Natural killer cell (primary cell): Measurements from ENCODE around the gene FBXO42. TPM values are rescaled to one million over a fixed set of nuclear protein-coding genes. Genes with fewer than 3 reads are reported as not detected.

ENCODE experiments used
- ATAC-seq, 3 donors: fragments of 150-1000 bp in 2 of 3; fragments of 200-7000 bp in 1 of 3; cut with Tn5 transposase; 1 replicate in 1 of 3; 2 replicates in 2 of 3; pipeline ENCODE4 v1.10.0; 2021; ENCODE audit warnings: mild to moderate bottlenecking in 2 of 3, moderate library complexity in 2 of 3
- DNase-seq, 2 donors: peaks; one replicate each; pipeline versions ENCODE4 v3.0.0 to v3.0.0-alpha.2; 2013 to 2021; ENCODE audit warnings: mixed read lengths in 1 of 2
- H3K27ac ChIP-seq: one replicate; pipeline ENCODE4 v1.5.1; 2013; ENCODE audit warnings: mild to moderate bottlenecking, low read length
- H3K27me3 ChIP-seq: one replicate; pipeline ENCODE4 v1.6.1; 2013; ENCODE audit warnings: low read length; ENCODE audit not compliant: control insufficient read depth, insufficient read depth
- H3K36me3 ChIP-seq: one replicate; pipeline ENCODE4 v1.6.1; 2013; ENCODE audit warnings: low read length; ENCODE audit not compliant: control insufficient read depth, insufficient read depth
- H3K4me1 ChIP-seq: one replicate; pipeline ENCODE4 v1.6.1; 2013; ENCODE audit warnings: low read length; ENCODE audit not compliant: control insufficient read depth, insufficient read depth
- H3K4me3 ChIP-seq: one replicate; pipeline ENCODE4 v1.5.1; 2013; ENCODE audit warnings: low read length
- H3K9me3 ChIP-seq: one replicate; pipeline ENCODE4 v1.6.1; 2013; ENCODE audit warnings: low read length; ENCODE audit not compliant: control insufficient read depth, insufficient read depth
- H3K27ac Mint-ChIP-seq, 2 donors: one replicate each; pipeline ENCODE4 v1.8.0; 2022; ENCODE audit warnings: mild to moderate bottlenecking in 2 of 2, mixed read lengths in 2 of 2, moderate library complexity in 1 of 2
- H3K27me3 Mint-ChIP-seq, 2 donors: one replicate each; pipeline ENCODE4 v1.8.0; 2022; ENCODE audit warnings: low read depth in 2 of 2, mixed read lengths in 2 of 2
- H3K36me3 Mint-ChIP-seq: one replicate; pipeline ENCODE4 v1.8.0; 2022; ENCODE audit warnings: mixed read lengths
- H3K4me1 Mint-ChIP-seq, 2 donors: one replicate each; pipeline ENCODE4 v1.8.0; 2022; ENCODE audit warnings: mixed read lengths in 2 of 2
- H3K4me3 Mint-ChIP-seq: one replicate; pipeline ENCODE4 v1.8.0; 2022; ENCODE audit warnings: mild to moderate bottlenecking, moderate library complexity, mixed read lengths
- H3K9me3 Mint-ChIP-seq, 2 donors: one replicate each; pipeline ENCODE4 v1.8.0; 2022; ENCODE audit warnings: mixed read lengths in 2 of 2
- CTCF ChIP-seq: fragments of 200-600 bp; IDR thresholded peaks from one replicate; pipeline ENCODE4 v1.8.0; 2022; ENCODE audit warnings: antibody characterized with exemption
- WGBS: methylation state at CpG from one replicate; pipeline ENCODE4 v1.1.7; 2013; ENCODE audit warnings: missing lambda C conversion rate; ENCODE audit not compliant: insufficient coverage; 5-methylcytosine and 5-hydroxymethylcytosine counted together
- intact Hi-C: fragments of 100-400 bp; cut with micrococcal nuclease; formaldehyde crosslinking; loops from one replicate; pipeline ENCODE4 v1.14.2; 2022
- total RNA-seq, 4 donors: library from RNA; stranded (reverse); fragments of 120-200 nt in 1 of 4; gene quantifications; one replicate each; pipeline versions ENCODE4 v1.2.3 to v1.2.4, GENCODE V29; 2013 to 2022

FBXO42 gene
- total RNA-seq, 3 donors from 2014 or later (not counting 1 experiment from before 2014, with no cell fraction given), result 19.5 to 24.5 (median 24.1) TPM

GRCh38 chr1:16380868-16381267, 28.6 kb upstream of the FBXO42 start:
- Mint-ChIP-seq H3K4me1 (peaks cover 67 to 73% of the 10 kb centered on the region in 2 donors), H3K27ac (no peak overlapping the region)
- H3K4me1 ChIP-seq, result peaks cover 37% of the 10 kb centered on the region

DNA sequence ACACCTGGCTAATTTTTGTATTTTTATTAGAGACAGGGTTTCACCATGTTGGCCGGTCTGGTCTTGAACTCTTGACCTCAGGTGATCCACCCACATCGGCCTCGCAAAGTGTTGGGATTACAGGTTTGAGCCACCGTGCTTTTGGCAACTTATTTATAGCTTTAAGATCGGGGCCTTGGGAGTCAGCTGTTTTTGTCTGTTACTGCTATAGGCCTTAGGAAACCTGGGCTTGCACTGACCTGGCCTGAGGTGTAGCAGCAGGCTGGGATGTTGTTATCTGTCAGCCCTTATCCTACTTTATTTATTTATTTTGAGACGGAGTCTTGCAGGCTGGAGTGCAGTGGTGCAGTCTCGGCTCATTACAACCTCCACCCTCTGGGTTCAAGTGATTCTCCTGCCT, 26.2 kb upstream of the FBXO42 start:
- ATAC-seq, result no peak
- H3K9me3 Mint-ChIP-seq, result no peaks in the 10 kb centered on the region
- no peak overlapping the region for H3K4me3 ChIP-seq
- WGBS, result 88% methylated on average over 7 of the region's 7 CpGs
- peaks cover 62 to 65% of the 10 kb centered on the region in 2 donors for H3K4me1 Mint-ChIP-seq
- no peak for DNase-seq
- no peaks in the 10 kb centered on the region for H3K27me3 Mint-ChIP-seq
- H3K9me3 ChIP-seq, result no peaks in the 10 kb centered on the region
- H3K27ac Mint-ChIP-seq, result peak overlapping the region in 1 of 2 donors; percentile 67
- H3K27ac ChIP-seq, result no peak overlapping the region
- H3K4me3 Mint-ChIP-seq, result no peak overlapping the region
- H3K36me3 Mint-ChIP-seq, result no peaks in the 10 kb centered on the region
- H3K27me3 ChIP-seq, result no peaks in the 10 kb centered on the region
- H3K36me3 ChIP-seq, result no peaks in the 10 kb centered on the region
- intact Hi-C loops, result no loop called here
- peaks cover 41% of the 10 kb centered on the region for H3K4me1 ChIP-seq
- no peak for TF ChIP-seq CTCF

More at GRCh38 chr1:16380868-16381267, 28.6 kb upstream of the FBXO42 start:
- 88% methylated on average over 4 of the region's 4 CpGs for WGBS
- no peak overlapping the region for H3K4me3 ChIP-seq
- no peaks in the 10 kb centered on the region for H3K9me3 ChIP-seq
- H3K27me3 Mint-ChIP-seq, result no peaks in the 10 kb centered on the region
- H3K27me3 ChIP-seq, result no peaks in the 10 kb centered on the region
- no peaks in the 10 kb centered on the region for H3K36me3 Mint-ChIP-seq
- H3K9me3 Mint-ChIP-seq, result no peaks in the 10 kb centered on the region
- intact Hi-C loops, result no loop called here
- DNase-seq, result no peak
- no peaks in the 10 kb centered on the region for H3K36me3 ChIP-seq
- no peak overlapping the region for H3K27ac ChIP-seq
- no peak overlapping the region for H3K4me3 Mint-ChIP-seq
- no peak for ATAC-seq
- no peak for TF ChIP-seq CTCF

DNA sequence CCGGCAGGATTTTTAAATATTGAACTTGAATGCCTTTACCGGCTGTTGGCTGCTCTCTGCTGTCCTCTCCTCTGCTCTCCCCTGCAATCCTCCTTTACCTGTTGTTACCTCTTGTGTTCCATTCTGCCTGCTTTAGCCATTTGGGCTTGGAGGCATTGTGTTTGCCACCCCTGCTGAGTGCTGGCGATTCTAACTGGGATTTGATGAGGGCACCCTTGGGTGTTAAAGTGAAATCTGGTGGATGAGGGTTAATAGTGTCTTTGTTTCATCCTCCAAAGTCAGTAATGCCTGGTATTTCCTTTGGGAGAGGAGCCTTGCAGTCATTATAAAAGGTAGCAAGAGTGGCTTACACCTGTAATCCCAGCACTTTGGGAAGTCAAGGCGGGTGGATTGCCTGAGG, 24.7 kb upstream of the FBXO42 start:
- H3K9me3 Mint-ChIP-seq, result no peaks in the 10 kb centered on the region
- Histone ChIP-seq H3K9me3 (no peaks in the 10 kb centered on the region), H3K36me3 (no peaks in the 10 kb centered on the region), H3K4me3 (no peak overlapping the region), H3K4me1 (peaks cover 52% of the 10 kb centered on the region), H3K27ac (no peak overlapping the region), H3K27me3 (no peaks in the 10 kb centered on the region)
- intact Hi-C loops, result no loop called here
- H3K36me3 Mint-ChIP-seq, result no peaks in the 10 kb centered on the region
- ATAC-seq (no peak), DNase-seq (no peak)
- no peaks in the 10 kb centered on the region for H3K27me3 Mint-ChIP-seq
- H3K4me1 Mint-ChIP-seq, result peaks cover 68 to 69% of the 10 kb centered on the region in 2 donors
- no peak for TF ChIP-seq CTCF
- H3K4me3 Mint-ChIP-seq, result peak overlapping the region; percentile 19
- WGBS, result 91% methylated on average over 4 of the region's 4 CpGs
- H3K27ac Mint-ChIP-seq, result peak overlapping the region; percentile 39 to 61
